Right lobe of liver (tissue), 6 donors: ENCODE measurements around the gene SLC27A3. TPM values are rescaled to one million over a fixed set of nuclear protein-coding genes. Genes with fewer than 3 reads are reported as not detected.

Experiments
- ATAC-seq, 4 donors: fragments of 200-7000 bp; cut with Tn5 transposase; one replicate each; pipeline ENCODE4 v1.9.1; 2020; ENCODE audit warnings: mild to moderate bottlenecking in 4 of 4, moderate library complexity in 4 of 4
- DNase-seq, 3 donors: peaks; one replicate each; pipeline ENCODE4 v3.0.0-alpha.2; 2020
- H3K27ac ChIP-seq, 3 donors: fragments of 200-600 bp; one replicate each; pipeline ENCODE4 v1.8.0; 2022
- H3K27me3 ChIP-seq, 2 donors: fragments of 200-600 bp; one replicate each; pipeline ENCODE4 v1.8.0; 2022
- H3K36me3 ChIP-seq, 4 donors: fragments of 200-600 bp; sonication (generic) in 1 of 4; one replicate each; pipeline versions ENCODE4 v1.5.1 to v1.8.0; 2017 to 2022; ENCODE audit warnings: control low read depth in 1 of 4
- H3K4me1 ChIP-seq, 4 donors: fragments of 200-600 bp; sonication (generic) in 1 of 4; one replicate each; pipeline versions ENCODE4 v1.5.1 to v1.8.0; 2017 to 2022; ENCODE audit warnings: control low read depth in 1 of 4
- H3K4me3 ChIP-seq, 3 donors: fragments of 200-600 bp; one replicate each; pipeline ENCODE4 v1.8.0; 2022
- H3K9me3 ChIP-seq, 4 donors: fragments of 200-600 bp; sonication (generic) in 1 of 4; one replicate each; pipeline versions ENCODE4 v1.5.1 to v1.8.0; 2017 to 2022; ENCODE audit warnings: control low read depth in 1 of 4
- POLR2A ChIP-seq: fragments of 450-650 bp; IDR thresholded peaks from one replicate; pipeline ENCODE4 v1.6.1; 2017; ENCODE audit warnings: antibody characterized with exemption, mild to moderate bottlenecking
- WGBS: methylation state at CpG from one replicate; pipeline ENCODE4 v1.1.6; 2018; ENCODE audit warnings: low coverage, low lambda C conversion rate; ENCODE audit not compliant: insufficient coverage; ENCODE audit errors: missing lambda C conversion rate; 5-methylcytosine and 5-hydroxymethylcytosine counted together
- intact Hi-C, 2 donors: fragments of 100-400 bp; cut with DNase I; formaldehyde crosslinking; loops; one replicate each; pipeline versions ENCODE4 v1.11.2 to v1.14.1; 2022
- total RNA-seq, 6 experiments: library from RNA; depleted of rRNA in 2 of 6; stranded (reverse); fragments of >200 nt in 2 of 6; fragmentation: NEBNext Ultra II Directional in 3 of 6; extraction: Animal tissue kit (Norgen Biotek cat#: 25700) in 3 of 6; gene quantifications; one replicate each; pipeline versions ENCODE4 v1.1.0 to v1.2.4, GENCODE V29; 2016 to 2023
- TF ChIP-seq, protein P1 (sequence below), 4 donors: fragments of 200-600 bp in 3 of 4; fragments of 450-650 bp in 1 of 4; IDR thresholded peaks; one replicate each; pipeline versions ENCODE4 v1.5.1 to v1.8.0; 2016 to 2022; ENCODE audit warnings: antibody characterized with exemption in 4 of 4, mild to moderate bottlenecking in 2 of 4
- donor health status: DM: no; HTN: yes; CAD: no.
- donor health status: DM: no; HTN: no; CAD: no.
- donor health status: DM: no; HTN: no; CAD: no.
- donor health status: DM: no; HTN: yes; CAD: no.
- donor health status: DM: no; HTN: yes; CAD: no.

The SLC27A3 gene
- total RNA-seq, 6 experiments from 2014 or later = 25.4 to 50.4 (median 36.9) TPM

DNA sequence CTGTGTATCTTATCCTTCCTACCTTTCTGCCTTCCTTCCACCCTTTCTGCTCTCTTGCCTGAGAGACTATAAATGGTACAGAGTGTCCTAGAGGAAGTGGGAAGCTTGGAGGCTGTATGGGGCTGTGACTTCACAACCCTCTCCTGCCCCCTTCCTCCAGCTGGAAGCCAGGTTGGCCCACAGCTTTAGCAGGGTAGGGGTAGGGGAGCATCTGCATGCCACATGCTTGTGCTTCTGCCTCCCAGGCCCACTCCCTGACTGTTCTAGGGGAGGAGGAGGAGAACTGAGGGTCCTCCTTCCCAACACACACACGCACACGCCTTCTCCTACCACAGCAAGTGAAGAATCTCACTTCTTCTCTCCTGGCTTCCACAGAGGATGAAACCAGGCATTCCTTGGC lies 3.9 kb upstream of the SLC27A3 start:
- peaks cover 3 to 49% (median 22%) of the 10 kb centered on the region in 4 donors for H3K4me1 ChIP-seq
- TF ChIP-seq POLR2A = no peak
- TF ChIP-seq, protein P1, sequence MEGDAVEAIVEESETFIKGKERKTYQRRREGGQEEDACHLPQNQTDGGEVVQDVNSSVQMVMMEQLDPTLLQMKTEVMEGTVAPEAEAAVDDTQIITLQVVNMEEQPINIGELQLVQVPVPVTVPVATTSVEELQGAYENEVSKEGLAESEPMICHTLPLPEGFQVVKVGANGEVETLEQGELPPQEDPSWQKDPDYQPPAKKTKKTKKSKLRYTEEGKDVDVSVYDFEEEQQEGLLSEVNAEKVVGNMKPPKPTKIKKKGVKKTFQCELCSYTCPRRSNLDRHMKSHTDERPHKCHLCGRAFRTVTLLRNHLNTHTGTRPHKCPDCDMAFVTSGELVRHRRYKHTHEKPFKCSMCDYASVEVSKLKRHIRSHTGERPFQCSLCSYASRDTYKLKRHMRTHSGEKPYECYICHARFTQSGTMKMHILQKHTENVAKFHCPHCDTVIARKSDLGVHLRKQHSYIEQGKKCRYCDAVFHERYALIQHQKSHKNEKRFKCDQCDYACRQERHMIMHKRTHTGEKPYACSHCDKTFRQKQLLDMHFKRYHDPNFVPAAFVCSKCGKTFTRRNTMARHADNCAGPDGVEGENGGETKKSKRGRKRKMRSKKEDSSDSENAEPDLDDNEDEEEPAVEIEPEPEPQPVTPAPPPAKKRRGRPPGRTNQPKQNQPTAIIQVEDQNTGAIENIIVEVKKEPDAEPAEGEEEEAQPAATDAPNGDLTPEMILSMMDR (IDR thresholded peaks at IDR 0.05) = no peak
- no peak overlapping the region for H3K27ac ChIP-seq
- ATAC-seq = no peak
- H3K9me3 ChIP-seq = no peaks in the 10 kb centered on the region
- no peak for DNase-seq
- intact Hi-C loops = loop anchor here in 1 of 2 donors (10.0 kb wide), 1 partner anchor 96 kb away; the partner anchor contains the start of genes ILF2 and NPR1
- no peak overlapping the region for H3K4me3 ChIP-seq
- no peaks in the 10 kb centered on the region for H3K27me3 ChIP-seq
- H3K36me3 ChIP-seq = peaks cover 0 to 32% (median 5%) of the 10 kb centered on the region in 4 donors
- WGBS = 100% methylated on average over 2 of the region's 2 CpGs

DNA sequence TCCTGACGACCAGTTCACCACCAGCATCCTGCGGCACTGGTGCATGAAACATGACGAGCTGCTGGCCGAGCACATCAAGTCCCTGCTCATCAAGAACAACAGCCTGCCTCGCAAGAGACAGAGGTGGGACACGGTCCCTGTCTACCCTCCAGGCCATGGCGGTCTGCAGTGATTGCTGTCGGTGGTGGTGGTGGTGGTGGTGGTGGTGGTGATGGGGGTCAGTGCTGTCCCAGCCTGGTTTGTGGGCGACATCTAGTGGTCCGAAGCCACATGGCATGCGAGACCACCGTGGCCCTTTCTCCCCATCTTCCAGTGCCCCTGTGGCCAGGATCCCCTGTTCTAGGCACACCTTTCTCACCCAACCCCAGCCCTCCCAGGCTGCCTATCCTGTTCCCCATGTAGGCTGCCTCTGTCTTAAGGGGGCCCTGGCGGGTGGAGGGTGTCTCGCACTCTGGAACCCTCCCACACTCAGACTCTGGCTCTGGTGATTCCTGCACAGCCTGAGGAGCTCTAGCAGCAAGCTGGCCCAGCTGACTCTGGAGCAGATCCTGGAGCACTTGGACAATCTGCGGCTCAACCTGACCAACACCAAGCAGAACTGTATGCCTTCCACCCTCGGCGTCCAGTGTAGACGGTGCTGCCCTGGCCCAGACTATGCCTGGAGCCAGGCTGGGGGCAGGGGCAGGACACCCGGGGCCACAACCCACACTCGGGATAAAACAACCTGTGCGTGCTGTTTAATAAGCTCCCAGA lies 3.2 kb upstream of the SLC27A3 start:
- WGBS = 93% methylated on average over 3 of the region's 21 CpGs
- no peaks in the 10 kb centered on the region for H3K27me3 ChIP-seq
- peaks cover 0 to 32% (median 5%) of the 10 kb centered on the region in 4 donors for H3K36me3 ChIP-seq
- peaks cover 3 to 49% (median 23%) of the 10 kb centered on the region in 4 donors for H3K4me1 ChIP-seq
- H3K27ac ChIP-seq = peak overlapping the region in 1 of 3 donors; percentile 76
- DNase-seq = peak in 1 of 3 donors; percentile 35
- TF ChIP-seq POLR2A = no peak
- TF ChIP-seq, protein P1 (IDR thresholded peaks at IDR 0.05) = peak; percentile 17 to 33 (median 24)
- H3K9me3 ChIP-seq = no peaks in the 10 kb centered on the region
- H3K4me3 ChIP-seq = no peak overlapping the region
- no peak for ATAC-seq
- intact Hi-C loops = loop anchor here in 1 of 2 donors (10.0 kb wide), 1 partner anchor 97 kb away; the partner anchor contains the start of genes ILF2 and NPR1

DNA sequence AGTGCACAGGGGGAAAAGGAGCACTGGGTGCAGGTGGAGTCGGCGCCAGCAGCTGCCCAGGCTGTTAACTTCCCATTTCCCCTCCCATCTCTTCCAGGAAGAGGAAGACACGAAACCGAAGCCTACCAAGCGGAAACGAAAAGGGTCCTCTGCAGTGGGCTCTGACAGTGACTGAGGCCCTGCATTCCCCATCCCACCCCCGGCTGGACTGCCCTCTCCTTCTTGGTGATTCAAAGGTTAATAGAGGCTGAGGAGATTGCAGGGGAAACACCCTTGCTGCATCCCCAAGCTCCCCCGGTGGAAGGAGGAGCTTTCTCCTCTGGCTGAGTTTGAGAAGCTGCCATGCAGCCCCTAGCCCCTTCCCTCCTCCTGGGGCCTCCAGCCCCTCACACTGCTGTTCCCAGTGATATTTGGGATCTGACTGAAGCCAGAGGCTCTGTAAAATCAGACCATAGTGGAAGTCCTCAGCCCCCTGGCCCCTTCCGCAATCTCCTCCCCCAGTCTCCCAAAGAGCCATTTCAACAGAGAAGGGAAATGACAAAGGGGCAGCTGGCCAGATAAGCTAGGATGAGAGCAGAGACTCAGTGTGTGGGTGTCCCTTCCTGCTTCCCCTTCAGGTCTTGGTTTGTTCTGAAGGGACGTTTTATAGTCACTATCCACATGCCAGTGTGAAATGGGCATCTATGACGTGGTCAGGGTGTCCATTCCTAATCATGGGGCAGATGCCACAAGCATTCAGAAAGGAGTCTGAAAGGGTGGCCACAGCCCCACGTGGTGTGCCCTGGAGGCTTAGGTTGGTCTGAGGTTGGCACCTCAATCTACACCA lies 1.9 kb upstream of the SLC27A3 start:
- 60% methylated on average over 9 of the region's 12 CpGs for WGBS
- peak overlapping the region in 2 of 3 donors; percentile 51 to 76 for H3K27ac ChIP-seq
- H3K36me3 ChIP-seq = peaks cover 0 to 32% (median 3%) of the 10 kb centered on the region in 4 donors
- H3K4me1 ChIP-seq = peaks cover 3 to 49% (median 22%) of the 10 kb centered on the region in 4 donors
- no peaks in the 10 kb centered on the region for H3K9me3 ChIP-seq
- TF ChIP-seq POLR2A = no peak
- TF ChIP-seq, protein P1 (IDR thresholded peaks at IDR 0.05) = no peak
- H3K4me3 ChIP-seq = no peak overlapping the region
- no peak for ATAC-seq
- no peaks in the 10 kb centered on the region for H3K27me3 ChIP-seq
- DNase-seq = no peak
- intact Hi-C loops = loop anchor here in 1 of 2 donors (10.0 kb wide), 1 partner anchor 99 kb away; the partner anchor contains the start of genes ILF2 and NPR1

DNA sequence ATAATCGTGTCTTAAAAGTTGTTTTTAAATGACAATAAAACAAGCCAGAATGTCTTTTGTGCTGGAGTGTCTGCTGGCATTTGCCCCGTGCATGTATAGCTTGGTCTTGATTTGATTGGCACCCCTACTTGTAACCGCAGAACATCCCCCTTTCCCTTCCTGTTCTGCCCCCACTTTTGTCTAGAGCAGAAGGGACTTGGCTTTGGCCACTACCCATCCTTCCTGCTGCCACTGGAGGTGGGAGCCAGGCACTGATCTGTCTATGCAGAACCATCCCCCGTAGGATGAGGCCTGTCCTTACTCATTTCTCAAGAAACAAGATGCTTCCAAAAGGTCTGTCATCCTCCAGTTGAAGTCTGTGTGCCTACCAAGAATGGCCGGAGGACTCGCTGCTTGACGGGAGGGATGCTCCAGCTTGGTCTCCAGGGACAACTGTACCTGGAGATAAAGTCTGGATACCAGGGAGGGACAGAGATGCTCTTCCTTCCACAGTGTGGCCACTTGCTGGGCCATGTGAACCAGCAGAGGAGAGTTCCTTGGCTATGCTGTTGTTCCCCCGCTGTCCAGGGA lies 1.1 kb upstream of the SLC27A3 start:
- TF ChIP-seq POLR2A = no peak
- TF ChIP-seq, protein P1 (IDR thresholded peaks at IDR 0.05) = no peak
- Histone ChIP-seq H3K4me1 (peaks cover 0 to 45% (median 19%) of the 10 kb centered on the region in 4 donors), H3K27ac (peak overlapping the region in 2 of 3 donors; percentile 76 to 83), H3K4me3 (no peak overlapping the region), H3K27me3 (no peaks in the 10 kb centered on the region), H3K36me3 (peaks cover 0 to 30% (median 3%) of the 10 kb centered on the region in 4 donors), H3K9me3 (no peaks in the 10 kb centered on the region)
- 42% methylated on average over 4 of the region's 8 CpGs for WGBS
- no peak for DNase-seq
- no peak for ATAC-seq
- intact Hi-C loops = loop anchor here in 1 of 2 donors (10.0 kb wide), 1 partner anchor 99 kb away; the partner anchor contains the start of genes ILF2 and NPR1
